Panc1 (cell line): ENCODE data around the gene NKAIN2. TPM values are rescaled to one million over a fixed set of nuclear protein-coding genes. Genes with fewer than 3 reads are reported as not detected.
"Not testable (repeated sequence)": the region's sequence is repeated elsewhere in the genome, so short reads cannot be mapped to it uniquely, and the experiment has no call there.

Experiments
- ATAC-seq: fragments of 200-7000 bp; cut with Tn5 transposase; 2 replicates; pipeline ENCODE4 v1.9.1; 2020; ENCODE audit warnings: mild to moderate bottlenecking, moderate library complexity
- BruUV-seq: library from RNA; stranded (reverse); fragments of 400-500 nt; replicated peaks from 2 replicates; lab custom pipeline; 2021; lab: Mats Ljungman, UMichigan
- CTCF ChIA-PET: fragments of 300-600 bp; sonication (Branson Sonifier 250); formaldehyde crosslinking; loops from one replicate; lab custom pipeline; 2022; ENCODE audit warnings: antibody characterized with exemption; lab: Charles Lee
- POLR2A ChIA-PET: fragments of 300-600 bp; sonication (Branson Sonifier 250); formaldehyde crosslinking; loops from one replicate; lab custom pipeline; 2022; ENCODE audit warnings: antibody characterized with exemption; lab: Charles Lee
- DNase-seq: peaks from one replicate; pipeline ENCODE4 v3.0.0-alpha.2; 2010; ENCODE audit warnings: low read depth, low spot score
- H3K27ac ChIP-seq: 2 replicates; pipeline ENCODE4 v1.5.1; 2011; ENCODE audit warnings: mild to moderate bottlenecking, low read length, inconsistent platforms
- H3K27me3 ChIP-seq: fragments of 200-500 bp; sonication (Bioruptor generic); 2 replicates; pipeline ENCODE4 v1.6.0; 2014; ENCODE audit warnings: low read length, inconsistent platforms; ENCODE audit not compliant: control insufficient read depth, insufficient read depth
- H3K36me3 ChIP-seq: fragments of 200-500 bp; sonication (Bioruptor generic); 2 replicates; pipeline ENCODE4 v1.5.1; 2014; ENCODE audit warnings: inconsistent platforms, mild to moderate bottlenecking, low read length, moderate library complexity; ENCODE audit not compliant: control insufficient read depth, insufficient read depth
- H3K4me1 ChIP-seq: 2 replicates; pipeline ENCODE4 v1.5.1; 2011; ENCODE audit warnings: inconsistent platforms, mild to moderate bottlenecking, low read length, moderate library complexity; ENCODE audit not compliant: control insufficient read depth, insufficient read depth
- H3K4me3 ChIP-seq, 2 experiments: 2 replicates each; pipeline ENCODE4 v1.5.1; 2011 to 2012; ENCODE audit warnings: low read depth in 2 of 2, low read length in 2 of 2, mild to moderate bottlenecking in 2 of 2, inconsistent platforms in 1 of 2, moderate library complexity in 1 of 2
- H3K9me3 ChIP-seq: fragments of 200-500 bp; sonication (Bioruptor generic); 2 replicates; pipeline ENCODE4 v1.5.1; 2014; ENCODE audit warnings: low read depth, mild to moderate bottlenecking, inconsistent platforms, low read length, moderate library complexity; ENCODE audit not compliant: control insufficient read depth, insufficient read depth
- POLR2AphosphoS5 ChIP-seq: IDR thresholded peaks from 2 replicates; pipeline ENCODE4 v1.6.1; 2012; ENCODE audit warnings: mild to moderate bottlenecking, low read depth, low read length, moderate library complexity
- SIN3A ChIP-seq: IDR thresholded peaks from 2 replicates; pipeline ENCODE4 v1.6.1; 2012; ENCODE audit warnings: low read depth, mild to moderate bottlenecking, low read length, moderate library complexity, borderline replicate concordance; ENCODE audit not compliant: insufficient read depth
- TCF7L2 ChIP-seq: IDR thresholded peaks from 2 replicates; pipeline ENCODE4 v1.6.1; 2011; ENCODE audit warnings: mild to moderate bottlenecking, low read depth, low read length, inconsistent platforms
- in situ Hi-C: cut with HindIII; loops from 2 replicates; pipeline ENCODE4 v1.10.0; 2016; ENCODE audit warnings: low sequenced_read_pairs, low pct_unique_long_range_greater_than_20kb
- intact Hi-C: fragments of 100-400 bp; cut with micrococcal nuclease; formaldehyde crosslinking; loops from one replicate; pipeline ENCODE4 v1.10.0; 2022; ENCODE audit not compliant: unreplicated experiment
- total RNA-seq: library from RNA; stranded (reverse); gene quantifications from one replicate; pipeline ENCODE4 v1.2.1, GENCODE V29; 2021; ENCODE audit not compliant: unreplicated experiment
- TF ChIP-seq, protein P1 (sequence below): fragments of 450-650 bp; IDR thresholded peaks from 2 replicates; pipeline ENCODE4 v1.5.1; 2017; ENCODE audit warnings: mild to moderate bottlenecking
- TF ChIP-seq, protein P2 (sequence below), 2 experiments: IDR thresholded peaks; 2 replicates each; pipeline ENCODE4 v1.6.1; 2011 to 2012; ENCODE audit warnings: low read depth in 2 of 2, control low read depth in 1 of 2, low read length in 1 of 2, mild to moderate bottlenecking in 1 of 2, moderate library complexity in 1 of 2; ENCODE audit not compliant: insufficient read depth in 1 of 2

Gene NKAIN2
- total RNA-seq, 1 experiment from 2014 or later = 2.6 TPM

GRCh38 chr6:124011180-124011579 is 207.5 kb downstream of the NKAIN2 start:
- intact Hi-C loops (no loop called here), in situ Hi-C loops (no loop called here)
- Histone ChIP-seq H3K27ac (no peak overlapping the region), H3K36me3 (no peaks in the 10 kb centered on the region), H3K27me3 (no peaks in the 10 kb centered on the region), H3K4me1 (peaks cover 3% of the 10 kb centered on the region; the same call in 1 of the 2 replicates), H3K9me3 (no peaks in the 10 kb centered on the region), H3K4me3 (no peak overlapping the region)
- CTCF ChIA-PET = no interaction called here
- TF ChIP-seq POLR2AphosphoS5 (no peak), SIN3A (no peak), TCF7L2 (no peak)
- TF ChIP-seq, protein P1, sequence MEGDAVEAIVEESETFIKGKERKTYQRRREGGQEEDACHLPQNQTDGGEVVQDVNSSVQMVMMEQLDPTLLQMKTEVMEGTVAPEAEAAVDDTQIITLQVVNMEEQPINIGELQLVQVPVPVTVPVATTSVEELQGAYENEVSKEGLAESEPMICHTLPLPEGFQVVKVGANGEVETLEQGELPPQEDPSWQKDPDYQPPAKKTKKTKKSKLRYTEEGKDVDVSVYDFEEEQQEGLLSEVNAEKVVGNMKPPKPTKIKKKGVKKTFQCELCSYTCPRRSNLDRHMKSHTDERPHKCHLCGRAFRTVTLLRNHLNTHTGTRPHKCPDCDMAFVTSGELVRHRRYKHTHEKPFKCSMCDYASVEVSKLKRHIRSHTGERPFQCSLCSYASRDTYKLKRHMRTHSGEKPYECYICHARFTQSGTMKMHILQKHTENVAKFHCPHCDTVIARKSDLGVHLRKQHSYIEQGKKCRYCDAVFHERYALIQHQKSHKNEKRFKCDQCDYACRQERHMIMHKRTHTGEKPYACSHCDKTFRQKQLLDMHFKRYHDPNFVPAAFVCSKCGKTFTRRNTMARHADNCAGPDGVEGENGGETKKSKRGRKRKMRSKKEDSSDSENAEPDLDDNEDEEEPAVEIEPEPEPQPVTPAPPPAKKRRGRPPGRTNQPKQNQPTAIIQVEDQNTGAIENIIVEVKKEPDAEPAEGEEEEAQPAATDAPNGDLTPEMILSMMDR = no peak
- TF ChIP-seq, protein P2, sequence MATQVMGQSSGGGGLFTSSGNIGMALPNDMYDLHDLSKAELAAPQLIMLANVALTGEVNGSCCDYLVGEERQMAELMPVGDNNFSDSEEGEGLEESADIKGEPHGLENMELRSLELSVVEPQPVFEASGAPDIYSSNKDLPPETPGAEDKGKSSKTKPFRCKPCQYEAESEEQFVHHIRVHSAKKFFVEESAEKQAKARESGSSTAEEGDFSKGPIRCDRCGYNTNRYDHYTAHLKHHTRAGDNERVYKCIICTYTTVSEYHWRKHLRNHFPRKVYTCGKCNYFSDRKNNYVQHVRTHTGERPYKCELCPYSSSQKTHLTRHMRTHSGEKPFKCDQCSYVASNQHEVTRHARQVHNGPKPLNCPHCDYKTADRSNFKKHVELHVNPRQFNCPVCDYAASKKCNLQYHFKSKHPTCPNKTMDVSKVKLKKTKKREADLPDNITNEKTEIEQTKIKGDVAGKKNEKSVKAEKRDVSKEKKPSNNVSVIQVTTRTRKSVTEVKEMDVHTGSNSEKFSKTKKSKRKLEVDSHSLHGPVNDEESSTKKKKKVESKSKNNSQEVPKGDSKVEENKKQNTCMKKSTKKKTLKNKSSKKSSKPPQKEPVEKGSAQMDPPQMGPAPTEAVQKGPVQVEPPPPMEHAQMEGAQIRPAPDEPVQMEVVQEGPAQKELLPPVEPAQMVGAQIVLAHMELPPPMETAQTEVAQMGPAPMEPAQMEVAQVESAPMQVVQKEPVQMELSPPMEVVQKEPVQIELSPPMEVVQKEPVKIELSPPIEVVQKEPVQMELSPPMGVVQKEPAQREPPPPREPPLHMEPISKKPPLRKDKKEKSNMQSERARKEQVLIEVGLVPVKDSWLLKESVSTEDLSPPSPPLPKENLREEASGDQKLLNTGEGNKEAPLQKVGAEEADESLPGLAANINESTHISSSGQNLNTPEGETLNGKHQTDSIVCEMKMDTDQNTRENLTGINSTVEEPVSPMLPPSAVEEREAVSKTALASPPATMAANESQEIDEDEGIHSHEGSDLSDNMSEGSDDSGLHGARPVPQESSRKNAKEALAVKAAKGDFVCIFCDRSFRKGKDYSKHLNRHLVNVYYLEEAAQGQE (IDR thresholded peaks at IDR 0.05; ENCODE audit: insufficient read depth in 1 of 2, low read depth in 2 of 2, low read length in 1 of 2) = no peak
- POLR2A ChIA-PET = no interaction called here
- no peak for ATAC-seq
- no peak for DNase-seq
- BruUV-seq = no TSS peak

- ATAC-seq, POLR2A ChIA-PET, in situ Hi-C loops, H3K36me3 ChIP-seq, H3K4me3 ChIP-seq, H3K4me1 ChIP-seq, intact Hi-C loops, DNase-seq, H3K9me3 ChIP-seq, BruUV-seq, CTCF ChIA-PET, H3K27me3 ChIP-seq, H3K27ac ChIP-seq: not testable (repeated sequence)
Observed at GRCh38 chr6:124022051-124022450, 218.4 kb downstream of the NKAIN2 start.

GRCh38 chr6:124022641-124023040 is 219.0 kb downstream of the NKAIN2 start:
- DNase-seq (no peak), ATAC-seq (no peak)
- ChIA-PET CTCF (no interaction called here), POLR2A (no interaction called here)
- Histone ChIP-seq H3K27ac (no peak overlapping the region), H3K9me3 (no peaks in the 10 kb centered on the region), H3K4me1 (no peaks in the 10 kb centered on the region), H3K36me3 (no peaks in the 10 kb centered on the region), H3K4me3 (no peak overlapping the region), H3K27me3 (no peaks in the 10 kb centered on the region)
- TF ChIP-seq, protein P1 = no peak
- TF ChIP-seq POLR2AphosphoS5 (no peak), TCF7L2 (no peak), SIN3A (no peak)
- TF ChIP-seq, protein P2 (IDR thresholded peaks at IDR 0.05; ENCODE audit: insufficient read depth in 1 of 2, low read depth in 2 of 2, low read length in 1 of 2) = no peak
- no TSS peak for BruUV-seq
- intact Hi-C loops (no loop called here), in situ Hi-C loops (no loop called here)
